Caco-2 (cell line): ENCODE measurements around the gene AAMP. TPM values are rescaled to one million over a fixed set of nuclear protein-coding genes. Genes with fewer than 3 reads are reported as not detected.

Source experiments
- BruUV-seq: library from RNA; stranded (reverse); fragments of 400-500 nt; replicated peaks from 2 replicates; lab custom pipeline; 2021; lab: Mats Ljungman, UMichigan
- CTCF ChIA-PET: fragments of 300-600 bp; sonication (Branson Sonifier 250); formaldehyde crosslinking; loops from one replicate; lab custom pipeline; 2022; ENCODE audit warnings: antibody characterized with exemption; lab: Charles Lee
- POLR2A ChIA-PET: fragments of 300-600 bp; sonication (Branson Sonifier 250); formaldehyde crosslinking; loops from one replicate; lab custom pipeline; 2022; ENCODE audit warnings: antibody characterized with exemption; lab: Charles Lee
- DNase-seq, 2 experiments: peaks; one replicate each; pipeline versions ENCODE4 v3.0.0 to v3.0.0-alpha.2; 2020 to 2022
- H3K27me3 ChIP-seq: replicated peaks from 2 replicates; pipeline ENCODE4 v1.6.0; 2011; ENCODE audit warnings: low read length; ENCODE audit not compliant: control insufficient read depth, insufficient read depth
- H3K36me3 ChIP-seq: 2 replicates; pipeline ENCODE4 v1.5.1; 2011; ENCODE audit warnings: low read length; ENCODE audit not compliant: control insufficient read depth, insufficient read depth
- H3K4me1 ChIP-seq: fragments of 250-450 bp; sonication (Bioruptor Pico); 2 replicates; pipeline ENCODE4 v1.5.1; 2020; ENCODE audit warnings: mild to moderate bottlenecking
- H3K4me3 ChIP-seq: 2 replicates; pipeline ENCODE4 v1.5.1; 2011; ENCODE audit warnings: low read depth, mild to moderate bottlenecking, control low read depth, low read length
- H3K9me3 ChIP-seq: fragments of 250-450 bp; sonication (Bioruptor Pico); 2 replicates; pipeline ENCODE4 v1.5.1; 2020; ENCODE audit warnings: mild to moderate bottlenecking, moderate library complexity
- H3K27ac Mint-ChIP-seq: one replicate; pipeline ENCODE4 v1.8.0; 2022; ENCODE audit warnings: mixed read lengths; ENCODE audit not compliant: unreplicated experiment
- H3K27me3 Mint-ChIP-seq: one replicate; pipeline ENCODE4 v1.8.0; 2022; ENCODE audit warnings: mixed read lengths; ENCODE audit not compliant: insufficient read depth, unreplicated experiment
- H3K36me3 Mint-ChIP-seq: one replicate; pipeline ENCODE4 v1.8.0; 2022; ENCODE audit warnings: mild to moderate bottlenecking, mixed read lengths; ENCODE audit not compliant: insufficient read depth, unreplicated experiment
- H3K4me1 Mint-ChIP-seq: one replicate; pipeline ENCODE4 v1.8.0; 2022; ENCODE audit warnings: low read depth, mixed read lengths; ENCODE audit not compliant: unreplicated experiment
- H3K4me3 Mint-ChIP-seq: one replicate; pipeline ENCODE4 v1.8.0; 2022; ENCODE audit warnings: mild to moderate bottlenecking, moderate library complexity, mixed read lengths; ENCODE audit not compliant: unreplicated experiment
- H3K9me3 Mint-ChIP-seq: one replicate; pipeline ENCODE4 v1.8.0; 2022; ENCODE audit warnings: mixed read lengths; ENCODE audit not compliant: unreplicated experiment
- intact Hi-C: fragments of 100-400 bp; cut with micrococcal nuclease; formaldehyde crosslinking; loops from one replicate; pipeline ENCODE4 v1.10.0; 2022; ENCODE audit not compliant: unreplicated experiment
- total RNA-seq: library from RNA; stranded (reverse); gene quantifications from 2 replicates; pipeline ENCODE4 v1.2.3, GENCODE V29; 2022
- TF ChIP-seq, protein P1 (sequence below), 2 experiments: fragments of 200-600 bp in 1 of 2; IDR thresholded peaks; 1 replicate in 1 of 2; 2 replicates in 1 of 2; pipeline versions ENCODE4 v1.5.1 to v1.8.0; 2011 to 2022; ENCODE audit warnings: antibody characterized with exemption in 1 of 2, control low read depth in 1 of 2, inconsistent platforms in 1 of 2, low read depth in 1 of 2, low read length in 1 of 2, mild to moderate bottlenecking in 1 of 2, moderate library complexity in 1 of 2; ENCODE audit not compliant: insufficient read depth in 1 of 2, severe bottlenecking in 1 of 2, unreplicated experiment in 1 of 2

Gene AAMP
- total RNA-seq, 1 experiment from 2014 or later: 125 TPM

DNA sequence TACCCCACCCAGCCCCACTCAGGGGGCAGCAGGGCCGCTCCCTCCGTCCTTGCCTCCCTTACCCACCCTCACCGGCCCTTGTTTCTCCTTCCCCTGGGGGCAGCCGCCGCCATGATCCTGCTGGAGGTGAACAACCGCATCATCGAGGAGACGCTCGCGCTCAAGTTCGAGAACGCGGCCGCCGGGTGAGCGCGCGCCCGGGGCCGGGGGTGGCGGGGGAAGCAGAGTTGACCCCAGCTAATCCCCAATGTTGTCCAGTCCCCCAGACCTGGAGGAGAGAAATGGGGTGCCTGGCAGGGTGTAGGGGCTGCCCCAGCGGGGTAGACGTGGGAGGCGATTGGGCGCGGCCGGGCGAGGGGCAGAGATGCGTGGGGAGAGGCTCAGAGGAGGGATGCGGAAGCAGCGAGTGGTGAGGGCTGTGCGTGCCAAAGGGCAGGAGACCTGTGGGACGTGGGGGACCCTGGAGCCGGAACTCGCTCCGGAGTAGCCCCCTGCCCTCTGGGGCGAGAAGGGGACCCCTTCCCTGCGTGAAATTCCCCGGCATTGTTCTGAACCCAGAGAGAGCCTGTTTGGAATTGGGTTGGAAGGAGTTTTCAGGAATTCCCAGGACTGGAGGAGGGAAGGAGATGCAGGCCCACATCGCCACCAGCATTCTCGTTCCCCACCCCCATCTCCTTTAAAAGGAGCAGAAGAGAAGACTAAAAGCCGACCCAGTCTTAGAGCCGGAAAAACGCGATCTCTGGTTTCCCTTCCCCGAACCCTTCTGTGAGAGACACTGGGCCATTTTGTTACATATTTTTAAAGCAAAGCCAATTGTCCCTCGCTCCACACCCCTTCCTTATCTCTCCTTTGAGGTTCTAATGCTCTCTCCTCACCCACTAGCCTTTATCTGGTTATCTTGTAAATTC, 52.3 kb downstream of the AAMP start:
- H3K4me1 Mint-ChIP-seq: peaks cover 26% of the 10 kb centered on the region
- H3K36me3 Mint-ChIP-seq: peaks cover 32% of the 10 kb centered on the region
- H3K4me1 ChIP-seq: peaks cover 36% of the 10 kb centered on the region
- H3K9me3 ChIP-seq: no peaks in the 10 kb centered on the region
- H3K27ac Mint-ChIP-seq: peak overlapping the region; percentile 92
- H3K27me3 ChIP-seq: no peaks in the 10 kb centered on the region
- peak overlapping the region; percentile 93 for H3K4me3 Mint-ChIP-seq
- peak; percentile 56 to 61 for DNase-seq
- ChIA-PET POLR2A (interaction anchor here (1.0 to 1.2 kb wide), 3 partner anchors 13 to 76 kb away, joined by 3 to 6 read pairs (median 6); no protein-coding TSS in a partner anchor), CTCF (interaction anchor here (1.6 kb wide), 1 partner anchor 13 kb away, joined by 7 read pairs; no protein-coding TSS in a partner anchor)
- H3K9me3 Mint-ChIP-seq: no peaks in the 10 kb centered on the region
- no peaks in the 10 kb centered on the region for H3K27me3 Mint-ChIP-seq
- H3K36me3 ChIP-seq: 0 out of 2 replicates have a peak, but pooled peaks cover 2% of the 10 kb centered on the region
- TF ChIP-seq, protein P1, sequence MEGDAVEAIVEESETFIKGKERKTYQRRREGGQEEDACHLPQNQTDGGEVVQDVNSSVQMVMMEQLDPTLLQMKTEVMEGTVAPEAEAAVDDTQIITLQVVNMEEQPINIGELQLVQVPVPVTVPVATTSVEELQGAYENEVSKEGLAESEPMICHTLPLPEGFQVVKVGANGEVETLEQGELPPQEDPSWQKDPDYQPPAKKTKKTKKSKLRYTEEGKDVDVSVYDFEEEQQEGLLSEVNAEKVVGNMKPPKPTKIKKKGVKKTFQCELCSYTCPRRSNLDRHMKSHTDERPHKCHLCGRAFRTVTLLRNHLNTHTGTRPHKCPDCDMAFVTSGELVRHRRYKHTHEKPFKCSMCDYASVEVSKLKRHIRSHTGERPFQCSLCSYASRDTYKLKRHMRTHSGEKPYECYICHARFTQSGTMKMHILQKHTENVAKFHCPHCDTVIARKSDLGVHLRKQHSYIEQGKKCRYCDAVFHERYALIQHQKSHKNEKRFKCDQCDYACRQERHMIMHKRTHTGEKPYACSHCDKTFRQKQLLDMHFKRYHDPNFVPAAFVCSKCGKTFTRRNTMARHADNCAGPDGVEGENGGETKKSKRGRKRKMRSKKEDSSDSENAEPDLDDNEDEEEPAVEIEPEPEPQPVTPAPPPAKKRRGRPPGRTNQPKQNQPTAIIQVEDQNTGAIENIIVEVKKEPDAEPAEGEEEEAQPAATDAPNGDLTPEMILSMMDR (IDR thresholded peaks at IDR 0.05; ENCODE audit: insufficient read depth in 1 of 2, low read depth in 1 of 2, low read length in 1 of 2, severe bottlenecking in 1 of 2, unreplicated experiment in 1 of 2): no peak
- intact Hi-C loops: loop anchor here (1.0 kb wide), 2 partner anchors 12 to 53 kb away; partner anchors contain the start of genes AAMP and PNKD
- TSS peak; percentile 29 for BruUV-seq
- peak overlapping the region; percentile 87 for H3K4me3 ChIP-seq

DNA sequence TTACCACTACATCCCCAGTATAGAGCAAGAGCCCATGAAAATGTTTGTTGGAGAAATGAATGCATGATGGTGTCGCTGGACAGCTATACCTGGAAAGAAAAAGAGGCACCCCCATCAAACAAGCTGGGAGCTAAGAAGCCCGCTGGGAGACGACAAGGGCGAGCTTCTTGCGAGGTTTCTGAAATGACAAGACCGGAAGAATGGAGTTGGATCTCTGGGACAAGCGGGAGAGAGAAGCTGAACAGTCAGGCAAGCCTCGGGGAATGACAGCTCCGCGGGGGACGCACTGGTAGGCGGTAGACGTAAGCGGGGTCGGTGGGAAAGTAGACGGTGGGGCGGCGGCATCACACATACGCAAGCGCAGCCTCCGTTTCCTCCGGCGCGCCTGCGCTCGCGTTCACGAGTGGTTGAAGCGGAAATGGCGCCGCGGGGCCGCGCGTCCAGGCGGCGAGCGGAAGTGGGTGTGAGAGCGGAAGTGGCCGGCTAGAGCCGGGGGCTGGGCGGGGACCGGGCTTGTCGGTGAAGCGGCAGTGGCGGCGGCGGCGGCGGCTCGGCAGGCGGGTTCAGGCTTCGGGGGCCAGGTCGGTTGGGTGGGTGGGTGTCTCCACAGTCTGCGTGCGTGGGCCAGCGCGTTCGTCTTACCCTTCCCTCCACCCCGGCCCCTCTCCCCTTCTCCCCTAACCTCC, 53.1 kb downstream of the AAMP start, which contains the start of gene ARPC2:
Gene ARPC2, plus strand, starts transcription at position 516 of the 686 bp plus-strand sequence. CDS start 282 bp downstream, outside the sequence.
- BruUV-seq: no TSS peak
- no peaks in the 10 kb centered on the region for H3K9me3 ChIP-seq
- POLR2A ChIA-PET: interaction anchor here (0.5 to 1.2 kb wide), 6 partner anchors 14 to 144 kb away, joined by 3 to 6 read pairs (median 4); partner anchors contain the start of genes AAMP and PNKD
- Mint-ChIP-seq H3K4me1 (peaks cover 26% of the 10 kb centered on the region), H3K4me3 (peak within 1 kb of the TSS; percentile 93), H3K36me3 (peaks cover 31% of the 10 kb centered on the region), H3K27me3 (no peaks in the 10 kb centered on the region), H3K27ac (peak within 1 kb of the TSS; percentile 92), H3K9me3 (no peaks in the 10 kb centered on the region)
- CTCF ChIA-PET: interaction anchor here (0.6 to 0.9 kb wide), 3 partner anchors 13 to 403 kb away, joined by 4 to 6 read pairs (median 5); partner anchors contain the start of genes AAMP and PNKD
- H3K4me1 ChIP-seq: peaks cover 30% of the 10 kb centered on the region
- TF ChIP-seq, protein P1 (IDR thresholded peaks at IDR 0.05; ENCODE audit: insufficient read depth in 1 of 2, low read depth in 1 of 2, low read length in 1 of 2, severe bottlenecking in 1 of 2, unreplicated experiment in 1 of 2): no peak
- peak within 1 kb of the TSS; percentile 87 for H3K4me3 ChIP-seq
- no peaks in the 10 kb centered on the region for H3K27me3 ChIP-seq
- intact Hi-C loops: loop anchor here (1.0 kb wide), 2 partner anchors 31 to 53 kb away; partner anchors contain the start of genes AAMP and PNKD
- DNase-seq: peak; percentile 92 to 95
- H3K36me3 ChIP-seq: 0 out of 2 replicates have a peak, but pooled peaks cover 2% of the 10 kb centered on the region
